Adrenal gland (tissue), 5 donors: ENCODE measurements around the gene PTPRN2.

ENCODE experiments used
- CTCF ChIP-seq, 6 experiments: fragments of 450-650 bp in 4 of 6; fragments of 200-600 bp in 2 of 6; sonication (generic) in 1 of 6; IDR thresholded peaks; 1 replicate in 5 of 6; 2 replicates in 1 of 6; pipeline versions ENCODE4 v1.5.1 to v1.8.0; 2016 to 2021; ENCODE audit warnings: antibody characterized with exemption in 6 of 6, mild to moderate bottlenecking in 2 of 6, moderate library complexity in 1 of 6
- POLR2A ChIP-seq, 2 donors: fragments of 450-650 bp; IDR thresholded peaks; one replicate each; pipeline ENCODE4 v1.6.1; 2017; ENCODE audit warnings: antibody characterized with exemption in 2 of 2, mild to moderate bottlenecking in 2 of 2, moderate library complexity in 1 of 2
- donor health status: DM: no; HTN: no; CAD: no.

DNA sequence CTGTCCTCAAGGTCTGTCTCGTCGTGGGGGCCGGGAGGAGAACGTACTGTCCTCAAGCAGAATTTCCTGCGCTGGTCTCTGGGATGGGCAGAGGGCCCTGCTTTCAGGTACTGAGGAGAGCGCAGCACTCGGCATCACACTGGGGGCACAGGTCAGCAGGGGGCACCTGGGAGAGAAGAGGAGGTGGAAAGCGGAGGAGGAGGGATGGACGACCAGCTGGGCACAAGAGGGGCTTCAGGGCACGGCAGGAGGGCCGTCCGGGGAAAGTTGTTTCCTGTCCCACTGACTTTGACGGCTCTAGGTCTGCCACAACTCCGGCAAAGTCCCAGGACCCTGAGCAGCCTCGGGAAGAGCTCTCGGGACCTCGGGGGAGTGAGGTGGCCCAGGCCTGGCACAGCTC is 714.0 kb downstream of the PTPRN2 start:
- TF ChIP-seq POLR2A (IDR thresholded peaks at IDR 0.05) (no peak), CTCF (IDR thresholded peaks at IDR 0.05) (no peak)
